GM12873 (cell line): Measurements from ENCODE around the gene PLXNA2.

ENCODE experiments used
- CTCF ChIP-seq: IDR thresholded peaks from 2 replicates; pipeline ENCODE4 v1.5.1; 2012; ENCODE audit warnings: low read depth, mild to moderate bottlenecking, moderate library complexity, low read length, control low read depth; ENCODE audit not compliant: insufficient read depth; ENCODE audit errors: missing control alignments

Gene PLXNA2

GRCh38 chr1:208149213-208149612 lies 95.0 kb downstream of the PLXNA2 start:
- TF ChIP-seq CTCF = no peak

GRCh38 chr1:208148380-208148779 lies 95.8 kb downstream of the PLXNA2 start:
- no peak for TF ChIP-seq CTCF

GRCh38 chr1:208146650-208147049 lies 97.5 kb downstream of the PLXNA2 start:
- no peak for TF ChIP-seq CTCF

- TF ChIP-seq CTCF = no peak
Observed at GRCh38 chr1:208145167-208145566, 99.0 kb downstream of the PLXNA2 start.

GRCh38 chr1:208142590-208143382 lies 101.4 kb downstream of the PLXNA2 start:
- no peak for TF ChIP-seq CTCF

- no peak for TF ChIP-seq CTCF
Observed at GRCh38 chr1:208141610-208142192, 102.5 kb downstream of the PLXNA2 start.

GRCh38 chr1:208139434-208140045 lies 104.6 kb downstream of the PLXNA2 start:
- no peak for TF ChIP-seq CTCF
